Stimulated activated naive CD4-positive, alpha-beta T cell (primary cell): ENCODE measurements around the gene RGMA.

Experiments
- DNase-seq, 6 experiments: peaks; one replicate each; lab custom pipeline; 2025; lab: John Stamatoyannopoulos, UW

Gene RGMA, protein sequence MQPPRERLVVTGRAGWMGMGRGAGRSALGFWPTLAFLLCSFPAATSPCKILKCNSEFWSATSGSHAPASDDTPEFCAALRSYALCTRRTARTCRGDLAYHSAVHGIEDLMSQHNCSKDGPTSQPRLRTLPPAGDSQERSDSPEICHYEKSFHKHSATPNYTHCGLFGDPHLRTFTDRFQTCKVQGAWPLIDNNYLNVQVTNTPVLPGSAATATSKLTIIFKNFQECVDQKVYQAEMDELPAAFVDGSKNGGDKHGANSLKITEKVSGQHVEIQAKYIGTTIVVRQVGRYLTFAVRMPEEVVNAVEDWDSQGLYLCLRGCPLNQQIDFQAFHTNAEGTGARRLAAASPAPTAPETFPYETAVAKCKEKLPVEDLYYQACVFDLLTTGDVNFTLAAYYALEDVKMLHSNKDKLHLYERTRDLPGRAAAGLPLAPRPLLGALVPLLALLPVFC

DNA sequence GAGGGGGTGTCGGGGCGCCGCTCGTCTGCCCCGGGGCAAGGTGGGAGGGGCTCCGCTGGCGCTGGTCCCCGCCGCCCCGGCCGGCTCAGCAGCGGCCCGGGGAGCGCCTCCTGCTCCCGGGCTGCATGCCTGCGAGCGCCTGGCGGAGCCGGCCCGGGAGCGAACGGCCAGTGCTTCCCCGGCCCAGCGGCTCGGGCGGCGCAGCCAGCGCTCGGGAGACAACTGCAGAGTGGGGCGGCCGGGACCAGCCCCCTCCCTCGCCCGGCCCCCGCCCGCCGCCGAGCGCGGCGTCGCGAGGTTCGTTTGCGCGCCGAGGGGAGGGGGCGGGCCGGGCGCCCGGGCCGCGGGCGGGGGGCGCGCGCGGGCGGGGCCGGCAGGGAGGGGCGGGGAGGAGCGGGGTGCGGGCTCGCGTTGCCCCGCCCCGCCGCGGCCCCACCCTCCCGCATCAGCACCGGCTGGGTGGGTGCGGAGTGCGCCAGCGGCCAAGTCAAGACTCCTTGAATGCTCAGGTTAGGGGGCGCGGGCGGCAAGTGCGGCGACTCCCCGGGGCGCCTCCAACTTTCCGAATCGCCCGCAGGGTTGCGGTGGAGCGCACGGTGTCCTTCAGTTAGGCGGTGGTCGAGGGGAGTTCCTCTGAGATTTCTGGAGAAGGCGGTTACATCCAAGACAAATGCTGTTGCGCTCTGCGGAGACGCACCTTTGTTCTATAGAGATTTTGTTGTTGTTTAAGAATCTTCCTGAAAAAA, at the start of gene RGMA:
Gene RGMA, minus strand, starts transcription at position 231 of the 746 bp plus-strand sequence. CDS start 279 bp downstream, outside the sequence.
- no peak for DNase-seq

DNA sequence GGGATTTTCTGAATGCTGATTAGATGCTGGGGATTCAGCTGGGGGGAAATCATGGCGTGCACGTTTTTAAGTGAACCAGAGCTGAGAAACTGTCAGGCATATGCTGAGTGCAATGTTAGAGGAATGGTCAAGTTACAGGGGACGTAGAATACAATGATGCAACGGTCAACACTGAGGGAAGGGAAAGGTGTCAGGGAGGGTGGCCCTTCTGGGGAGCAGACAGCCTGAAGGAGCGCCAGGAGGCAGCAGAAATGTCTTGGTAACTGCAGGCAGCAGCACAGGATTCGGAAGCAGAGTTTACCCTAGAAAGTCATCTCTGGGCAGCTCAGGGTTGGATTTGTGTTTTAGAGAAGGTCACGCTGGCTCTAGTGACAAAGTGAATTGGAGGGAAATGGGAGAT, 47.6 kb upstream of the RGMA start:
- no peak for DNase-seq

DNA sequence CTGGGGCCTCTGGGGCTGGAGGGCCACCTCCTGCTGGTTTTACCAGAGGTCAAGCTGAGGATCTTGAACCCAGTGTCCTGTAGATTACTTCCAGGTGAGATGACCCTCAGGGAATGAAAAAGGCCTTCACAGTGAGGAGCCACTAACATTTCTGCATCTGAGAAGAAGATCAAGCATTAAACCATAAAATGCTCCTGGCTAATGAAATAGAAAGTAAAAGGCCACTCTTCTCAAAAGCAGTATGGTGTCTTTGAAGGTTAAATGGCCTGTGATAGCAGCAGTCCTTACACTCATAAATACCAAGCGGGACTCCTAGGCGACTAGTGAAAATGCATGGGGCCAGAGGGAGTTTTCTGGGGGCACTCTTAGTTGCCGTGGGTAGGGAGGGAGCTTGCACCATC, 47.0 kb upstream of the RGMA start:
- no peak for DNase-seq

DNA sequence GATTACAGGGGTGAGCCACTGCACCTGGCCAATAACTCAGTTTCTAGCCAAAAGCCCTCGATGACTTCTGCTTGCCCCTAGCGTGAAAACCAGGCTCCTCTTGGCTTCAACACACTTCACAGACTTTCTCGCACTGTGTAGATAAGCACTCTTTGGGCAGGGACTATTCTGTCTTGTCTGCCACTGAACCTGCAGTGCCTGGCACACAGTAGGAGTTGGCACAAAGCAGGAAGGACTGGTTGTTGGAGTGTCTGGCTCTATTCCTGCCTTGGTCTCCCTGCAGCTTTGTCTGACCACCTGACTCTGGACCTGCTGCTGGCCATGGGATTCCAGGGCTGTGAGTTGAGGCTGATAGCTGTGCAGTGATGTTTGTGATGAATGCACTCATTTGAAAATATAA, 46.4 kb upstream of the RGMA start:
- no peak for DNase-seq

DNA sequence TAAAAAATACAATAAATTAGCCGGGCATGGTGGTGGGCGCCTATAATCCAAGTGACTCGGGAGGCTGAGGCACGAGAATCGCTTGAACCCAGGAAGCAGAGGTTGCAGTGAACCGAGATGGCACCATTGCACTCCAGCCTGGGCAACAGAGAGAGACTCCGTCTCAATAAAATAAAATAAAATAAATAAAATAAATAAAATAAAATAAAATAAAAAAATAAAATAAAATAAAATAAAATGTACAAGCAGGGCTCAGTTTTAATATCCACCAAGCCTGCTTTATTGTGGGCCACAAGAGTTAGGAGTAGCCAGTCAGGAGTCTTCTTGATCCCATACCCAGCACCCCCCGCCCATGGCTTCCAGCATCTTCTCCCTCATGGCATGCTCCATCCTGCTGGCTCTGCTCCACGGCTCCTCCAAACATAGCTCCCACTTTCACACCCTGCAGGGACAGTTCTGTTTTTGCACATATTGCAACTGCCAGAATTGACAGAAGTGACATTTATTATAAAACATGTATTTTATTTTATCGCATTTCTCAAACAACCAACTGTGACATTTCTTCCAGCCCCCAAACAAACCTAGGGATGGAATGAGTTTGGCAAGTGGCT, 42.6 kb upstream of the RGMA start:
- DNase-seq: no peak

DNA sequence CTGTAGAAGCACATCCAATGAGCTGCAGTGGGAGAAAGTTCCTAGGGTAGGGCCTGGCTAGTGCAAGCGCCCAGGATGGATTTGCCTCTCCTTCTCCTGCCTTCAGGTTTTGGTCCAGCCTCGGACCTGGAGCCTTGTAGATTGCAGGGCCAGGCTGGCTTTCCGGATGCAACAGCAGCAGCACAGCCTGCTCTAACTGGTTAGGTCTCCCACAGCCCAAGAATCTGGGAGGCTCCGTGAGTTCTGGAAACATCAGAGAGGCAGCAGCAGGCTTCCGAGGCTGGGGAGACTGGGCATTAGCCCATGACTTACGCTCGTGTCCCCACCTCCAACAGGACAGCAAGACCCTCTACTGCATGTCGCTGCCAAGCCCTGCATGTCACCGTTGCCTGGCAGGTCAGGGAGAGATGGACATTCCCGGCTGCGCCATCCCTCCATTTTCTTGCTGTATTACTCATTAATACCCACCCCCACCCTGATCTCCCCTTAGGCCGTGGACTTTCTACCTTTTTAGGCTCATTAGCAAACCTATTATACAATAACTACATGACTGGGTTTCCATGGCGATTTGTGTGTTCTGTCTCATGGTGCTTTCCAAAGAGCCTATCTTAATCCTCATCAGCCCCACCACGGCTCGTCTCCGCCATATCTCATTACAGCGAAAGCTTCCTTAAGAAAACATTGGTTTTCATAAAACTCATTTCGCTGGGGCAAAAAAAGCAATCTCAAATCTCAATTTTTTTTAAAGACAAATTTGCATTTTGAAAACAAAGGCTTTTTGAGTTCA, 40.9 kb upstream of the RGMA start:
- no peak for DNase-seq

DNA sequence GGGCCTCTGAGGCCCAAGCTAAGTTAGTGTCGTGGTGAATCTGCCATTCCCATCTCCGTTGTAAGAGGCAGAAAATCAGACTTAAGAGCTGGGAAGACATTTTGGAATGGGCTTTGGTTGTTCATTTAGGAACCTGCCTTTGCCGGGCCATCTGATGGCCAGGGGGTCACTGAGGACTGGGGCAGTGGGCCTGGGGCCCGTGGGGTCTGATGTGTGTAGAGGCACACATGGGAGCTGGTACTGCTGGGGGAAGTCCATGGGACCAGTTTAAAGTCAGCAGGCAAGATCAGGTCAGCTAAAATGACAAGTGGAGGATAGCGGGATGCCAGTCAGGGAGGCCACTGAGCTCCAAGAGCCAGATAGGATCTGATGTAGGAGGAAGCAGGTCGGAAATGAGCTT, 38.3 kb upstream of the RGMA start:
- no peak for DNase-seq

DNA sequence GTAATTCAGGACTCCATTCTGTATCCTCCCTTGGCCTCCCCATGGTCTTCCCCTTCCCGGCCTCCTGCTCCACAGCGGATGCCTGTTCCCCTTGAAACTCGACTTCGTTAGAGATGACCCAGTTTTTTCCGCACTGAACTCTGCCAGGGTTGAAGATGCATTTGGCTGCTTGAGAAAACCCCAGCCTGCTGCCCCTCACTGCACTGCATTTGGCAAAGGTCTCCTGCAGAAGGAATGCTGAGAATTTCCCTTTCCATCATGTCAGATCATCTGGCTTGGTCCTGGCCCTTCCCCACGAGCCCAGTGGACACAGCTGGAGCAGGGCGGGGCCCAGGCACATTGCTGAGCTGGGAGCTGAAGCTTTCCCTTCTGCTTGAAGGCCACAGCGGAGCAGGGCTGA, 37.6 kb upstream of the RGMA start:
- no peak for DNase-seq

DNA sequence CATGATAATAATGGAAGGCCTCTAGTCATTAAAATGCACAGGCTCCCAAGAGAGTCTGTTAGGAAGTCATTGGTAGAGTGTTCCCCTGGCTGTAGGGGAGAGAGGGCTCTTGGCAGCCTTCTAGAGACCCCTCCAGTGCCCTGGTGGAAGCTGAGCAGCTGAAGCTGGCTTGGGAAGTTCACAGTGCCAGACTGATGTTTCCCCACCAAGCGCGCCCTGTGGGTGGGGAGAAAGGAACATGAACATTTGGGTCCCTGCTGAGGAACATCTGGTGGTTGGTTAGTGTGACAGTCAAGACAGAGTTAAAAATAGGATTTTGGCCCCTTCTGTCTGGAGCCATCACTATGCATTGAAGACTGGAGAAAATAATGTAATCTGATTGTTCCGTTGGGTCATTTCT, 37.1 kb upstream of the RGMA start:
- DNase-seq: no peak

DNA sequence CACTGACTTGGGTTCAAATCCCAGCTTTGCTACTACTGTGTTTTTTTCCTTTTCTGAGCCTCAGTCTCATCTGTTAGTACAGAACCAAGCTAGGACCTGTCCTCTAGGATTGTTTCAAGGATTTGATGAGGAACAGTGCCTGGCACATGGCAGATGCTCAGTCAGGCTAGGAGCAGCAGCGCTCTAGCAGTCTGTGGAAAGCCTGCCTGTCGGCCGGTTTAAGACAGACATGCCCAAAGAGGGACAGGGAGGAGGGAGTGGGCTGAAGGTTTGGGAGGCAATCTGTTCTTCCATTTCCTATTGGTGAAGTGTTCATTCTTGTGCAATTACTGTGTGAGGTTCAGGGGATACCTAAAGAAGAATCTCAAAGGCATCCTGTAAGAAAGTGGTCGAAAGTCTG, 35.1 kb upstream of the RGMA start:
- no peak for DNase-seq

DNA sequence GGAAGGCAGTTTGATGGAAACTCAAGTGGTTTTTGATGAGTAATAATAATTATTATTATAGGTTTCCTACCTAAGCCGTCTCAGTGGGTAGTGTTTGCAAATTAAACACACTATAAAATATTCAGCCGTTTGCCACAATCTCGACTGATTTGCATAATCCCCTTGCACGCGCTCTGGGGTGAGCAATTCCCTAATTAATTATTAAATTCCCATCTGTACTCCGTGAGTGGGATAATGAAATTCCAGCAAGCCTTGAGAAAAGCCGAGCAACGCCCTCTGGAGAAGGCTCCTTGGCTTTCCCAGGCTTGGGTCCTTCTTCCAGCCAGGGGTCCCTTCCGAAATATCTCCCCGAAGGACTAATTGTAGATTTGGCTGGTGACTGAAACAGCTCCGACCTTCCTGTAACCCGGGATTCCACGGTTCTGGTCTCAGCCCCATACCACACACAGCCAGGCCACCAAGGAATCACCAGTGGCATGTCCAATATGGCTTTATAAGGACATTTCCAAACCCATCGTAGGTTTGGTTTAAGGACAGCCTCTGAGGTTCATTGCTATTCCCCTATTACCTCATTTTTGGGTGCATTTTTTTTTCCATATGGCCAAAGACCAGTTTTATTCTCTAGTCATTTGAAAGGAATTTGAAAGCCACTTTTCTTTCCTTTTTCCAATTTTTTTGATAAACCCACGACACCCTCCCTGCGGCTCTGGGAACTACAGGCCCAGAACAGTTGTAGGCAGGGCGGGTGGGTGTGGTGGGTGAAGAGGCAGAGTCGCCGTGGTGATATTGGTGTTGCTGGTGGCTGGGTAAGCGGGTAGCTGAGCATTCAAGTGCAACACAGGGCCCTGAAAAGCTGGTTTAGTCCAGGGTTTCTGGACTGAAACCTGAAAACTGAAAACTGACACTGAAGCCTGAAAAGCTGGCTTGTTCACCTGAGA, 33.2 kb upstream of the RGMA start:
- no peak for DNase-seq

DNA sequence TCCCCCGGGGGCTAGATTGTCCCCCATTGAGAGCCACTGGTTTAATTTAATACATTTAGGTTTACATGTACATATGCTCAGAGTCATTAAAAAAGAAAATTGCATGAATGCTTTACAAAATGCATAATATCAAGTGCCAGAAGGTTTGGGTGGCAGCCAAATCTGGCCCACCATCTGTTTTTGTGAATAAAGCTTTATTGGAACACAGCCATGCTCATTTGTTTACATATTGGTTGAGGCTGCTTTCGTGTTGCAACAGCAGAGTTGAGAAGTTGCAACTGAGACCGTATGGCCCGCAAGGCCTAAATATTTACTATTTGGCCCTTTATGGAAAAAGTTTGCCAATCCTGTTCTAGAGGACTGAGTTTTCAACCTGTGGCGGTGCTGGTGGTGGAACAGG, 32.1 kb upstream of the RGMA start:
- DNase-seq: no peak

DNA sequence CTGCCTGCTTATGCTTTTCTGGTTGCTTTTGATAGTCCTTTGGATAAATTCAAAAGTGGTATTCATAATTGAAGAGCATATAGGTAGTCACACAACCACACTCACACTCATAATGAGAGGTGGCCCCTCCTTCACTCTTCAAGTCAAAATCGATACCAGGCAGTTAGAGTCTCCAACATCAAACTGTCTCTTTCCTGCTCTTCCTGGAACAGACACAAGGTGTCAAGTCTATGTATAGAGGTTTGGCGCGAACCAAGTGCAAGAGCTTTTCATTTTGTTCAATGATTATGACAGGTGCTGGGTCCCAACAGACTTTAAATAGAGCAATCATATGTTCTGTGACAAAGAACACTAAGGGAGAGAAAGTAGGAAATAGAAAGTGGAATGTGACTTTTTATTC, 29.9 kb upstream of the RGMA start:
- DNase-seq: no peak

DNA sequence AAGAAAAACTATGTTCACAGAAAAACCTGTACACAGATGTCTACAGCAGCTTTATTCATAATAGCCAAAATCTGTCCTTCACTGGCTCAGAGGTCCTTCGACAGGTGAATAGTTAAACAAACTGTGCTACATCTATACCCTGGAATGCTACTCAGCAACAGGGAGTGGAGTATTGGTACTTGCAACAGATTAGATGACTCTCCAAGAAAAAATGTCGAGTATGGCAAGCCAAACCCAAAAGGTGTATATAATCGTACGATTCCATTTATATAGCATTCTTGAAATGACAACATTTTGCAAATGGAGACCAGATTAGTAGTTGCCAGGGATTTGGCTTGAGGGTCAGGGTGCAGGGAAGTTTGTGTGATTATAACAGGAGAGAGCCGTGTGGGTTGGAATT, 22.4 kb upstream of the RGMA start:
- DNase-seq: no peak

DNA sequence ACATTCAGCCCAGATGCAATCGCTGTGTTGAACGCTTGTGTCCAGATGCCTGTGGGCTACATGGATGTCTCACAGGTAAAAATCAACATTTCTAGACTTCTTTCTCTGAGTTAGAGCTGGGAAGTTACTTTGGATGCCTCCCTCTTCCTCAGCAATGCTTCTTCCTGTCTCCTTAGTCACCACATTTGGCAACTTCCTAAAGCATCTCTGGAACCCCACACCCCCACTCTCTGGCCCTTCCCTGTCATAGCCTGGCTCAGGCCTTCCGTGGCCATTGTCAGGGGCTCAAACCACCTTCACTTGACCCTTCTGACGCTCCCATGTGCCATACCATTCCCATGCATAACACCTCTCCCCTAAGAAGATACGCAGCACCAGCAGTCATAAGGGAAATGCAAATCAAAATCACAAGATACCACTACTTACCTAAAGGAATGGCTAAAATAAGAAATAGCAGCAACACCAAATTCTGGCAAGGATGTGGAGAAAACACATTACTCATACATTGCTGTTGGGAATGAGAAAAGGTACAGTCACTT, 21.6 kb upstream of the RGMA start:
- no peak for DNase-seq

DNA sequence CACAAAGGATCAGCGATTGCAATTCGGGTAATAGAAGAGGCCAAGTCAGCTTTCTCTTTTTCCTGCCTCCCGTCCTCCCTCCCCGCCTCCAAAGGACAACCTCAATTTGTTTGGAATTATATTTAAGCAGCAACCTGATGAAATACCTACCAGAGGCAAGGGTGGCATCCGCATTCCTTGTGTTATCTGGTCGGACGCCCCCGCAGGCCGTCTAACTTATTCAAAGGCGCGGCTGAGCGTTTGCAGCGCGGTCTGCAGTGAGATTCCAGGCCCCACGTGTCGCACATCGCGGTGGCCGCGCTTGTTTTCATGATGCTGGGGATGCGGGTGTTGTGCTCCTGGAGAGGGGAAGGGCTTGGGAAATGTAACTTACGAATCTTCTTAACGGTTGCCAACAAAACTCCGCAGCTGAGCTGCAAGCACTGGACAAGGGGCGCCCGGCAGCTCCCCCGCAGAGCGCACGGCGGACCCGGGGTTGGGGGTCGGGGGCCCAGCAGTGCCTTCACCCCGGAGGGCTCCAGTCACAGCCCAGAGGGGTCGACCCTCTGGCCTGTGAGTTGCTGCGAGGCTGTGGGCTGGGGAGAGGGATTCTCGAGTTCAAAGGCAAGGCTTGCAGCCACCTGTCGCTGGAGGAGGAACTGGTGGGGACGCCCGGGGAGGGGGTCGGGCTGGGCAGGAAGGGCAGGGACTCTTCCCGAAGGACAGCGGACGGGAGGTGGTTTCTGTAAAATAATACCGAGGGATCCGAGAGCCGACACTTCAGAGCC, 20.5 kb upstream of the RGMA start:
- DNase-seq: no peak

DNA sequence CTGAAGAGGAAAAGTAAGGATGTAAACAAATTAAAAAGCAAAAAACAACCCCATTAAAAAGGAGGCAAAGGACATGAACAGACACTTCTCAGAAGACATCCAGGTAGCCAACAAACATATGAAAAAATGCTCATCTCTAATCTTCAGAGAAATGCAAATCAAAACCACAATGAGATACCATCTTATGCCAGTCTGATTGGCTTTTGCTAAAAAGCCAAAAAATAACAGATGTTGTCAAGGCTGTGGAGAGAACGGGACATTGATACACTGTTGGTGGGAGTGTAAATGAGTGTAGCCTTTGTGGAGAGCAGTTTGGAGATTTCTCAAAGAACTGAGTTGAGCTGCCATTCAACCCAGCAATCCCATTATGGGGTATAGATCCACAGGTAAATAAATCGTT, 18.6 kb upstream of the RGMA start:
- no peak for DNase-seq

DNA sequence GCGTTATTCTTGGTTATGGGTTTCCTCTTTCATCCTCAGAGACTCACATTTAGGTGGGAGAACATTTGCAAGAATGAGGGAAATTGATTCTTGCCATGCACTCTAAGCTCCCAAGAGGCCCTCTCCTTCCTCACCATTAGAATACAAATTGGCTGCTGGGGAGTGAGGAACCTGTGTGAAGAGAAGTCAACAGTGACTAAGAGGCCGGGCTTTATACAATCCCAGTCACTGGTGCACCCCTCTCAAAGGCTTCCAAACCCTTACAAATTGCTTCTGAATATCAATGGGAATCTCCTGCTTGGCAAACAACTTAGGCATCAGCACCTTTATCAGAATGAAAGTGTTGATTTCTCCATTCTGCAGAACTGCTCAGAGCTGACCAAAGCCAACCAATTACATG, 16.5 kb upstream of the RGMA start:
- DNase-seq: no peak

DNA sequence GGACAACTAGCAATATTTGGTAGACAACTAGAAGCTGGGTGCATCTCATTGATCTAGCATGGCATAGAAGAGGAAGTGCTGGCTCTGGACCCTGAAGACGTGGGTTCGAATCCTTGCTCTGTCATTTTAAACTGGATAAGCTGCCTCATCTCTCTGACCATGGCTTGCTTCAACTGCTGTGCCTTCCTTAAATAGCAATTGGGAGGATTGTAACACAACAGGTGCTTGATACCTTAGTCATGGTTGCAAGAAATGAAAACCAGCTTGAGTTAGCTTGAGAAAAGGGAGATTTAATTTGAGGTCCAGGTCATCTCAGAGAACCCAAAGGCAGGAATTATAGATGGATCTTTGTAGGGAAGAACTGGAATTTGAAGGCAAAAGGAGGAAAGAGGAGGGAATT, 14.8 kb upstream of the RGMA start:
- DNase-seq: no peak

DNA sequence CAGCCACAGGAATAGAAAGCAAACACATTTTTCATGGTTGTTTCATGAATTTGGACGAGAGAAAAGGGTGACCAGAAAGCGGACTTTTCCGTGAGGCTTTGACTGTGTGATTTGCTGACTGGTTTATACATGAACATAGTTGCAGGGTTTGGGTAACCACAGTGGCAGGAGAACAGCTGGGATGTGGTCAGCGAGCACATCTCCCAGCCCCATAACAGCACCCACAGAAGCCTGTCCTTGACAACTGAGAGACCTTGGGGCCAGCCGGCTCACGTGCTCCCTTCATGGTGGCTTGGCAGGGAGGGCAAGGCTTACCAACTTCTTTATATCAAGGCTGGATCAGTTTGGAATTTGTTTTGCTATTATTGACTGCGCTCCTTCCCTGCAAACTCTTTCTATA, 13.2 kb upstream of the RGMA start:
- DNase-seq: no peak
